OCI-LY7 (cell line): Measurements from ENCODE around the gene MLLT3. TPM values are rescaled to one million over a fixed set of nuclear protein-coding genes. Genes with fewer than 3 reads are reported as not detected.

ENCODE experiments used
- BruUV-seq: library from RNA; stranded (reverse); fragments of 400-500 nt; replicated peaks from 2 replicates; lab custom pipeline; 2021; lab: Mats Ljungman, UMichigan
- CTCF ChIA-PET: fragments of 300-600 bp; sonication (Branson Sonifier 250); formaldehyde crosslinking; loops from one replicate; lab custom pipeline; 2022; ENCODE audit warnings: antibody characterized with exemption; ENCODE audit not compliant: unreplicated experiment; lab: Charles Lee
- POLR2A ChIA-PET: fragments of 300-600 bp; sonication (Branson Sonifier 250); formaldehyde crosslinking; loops from one replicate; lab custom pipeline; 2022; ENCODE audit warnings: antibody characterized with exemption; lab: Charles Lee
- DNase-seq: peaks from one replicate; pipeline ENCODE4 v3.0.0-alpha.2; 2015; ENCODE audit warnings: low spot score
- H2AFZ ChIP-seq: fragments of 200-600 bp; sonication (generic), shearing (Covaris generic); 2 replicates; pipeline ENCODE4 v1.6.1; 2014; ENCODE audit warnings: mild to moderate bottlenecking, antibody characterized with exemption, low read length, moderate library complexity
- H3K27ac ChIP-seq: fragments of 200-600 bp; sonication (generic); 2 replicates; pipeline ENCODE4 v1.5.1; 2014; ENCODE audit warnings: mixed run types, low read depth, mild to moderate bottlenecking, moderate library complexity, low read length, inconsistent platforms; ENCODE audit not compliant: poor library complexity, severe bottlenecking
- H3K36me3 ChIP-seq: fragments of 200-600 bp; sonication (generic); 2 replicates; pipeline ENCODE4 v1.6.1; 2014; ENCODE audit warnings: mild to moderate bottlenecking, antibody characterized with exemption, low read length, moderate library complexity, mixed read lengths; ENCODE audit not compliant: insufficient read depth
- H3K4me1 ChIP-seq: fragments of 200-600 bp; sonication (generic); 2 replicates; pipeline ENCODE4 v1.5.1; 2014; ENCODE audit warnings: mild to moderate bottlenecking, low read length; ENCODE audit not compliant: insufficient read depth, poor library complexity, severe bottlenecking
- H3K4me2 ChIP-seq: fragments of 200-600 bp; sonication (generic); 2 replicates; pipeline ENCODE4 v1.6.1; 2014; ENCODE audit warnings: mild to moderate bottlenecking, low read length
- H3K4me3 ChIP-seq: fragments of 200-600 bp; sonication (generic); 2 replicates; pipeline ENCODE4 v1.5.1; 2014; ENCODE audit warnings: mild to moderate bottlenecking, low read depth, low read length; ENCODE audit not compliant: poor library complexity, severe bottlenecking
- H3K79me2 ChIP-seq: fragments of 200-600 bp; sonication (generic); 2 replicates; pipeline ENCODE4 v1.6.1; 2016; ENCODE audit warnings: low read depth, mild to moderate bottlenecking, low read length, moderate library complexity, mixed read lengths; ENCODE audit not compliant: insufficient read depth
- H3K9me2 ChIP-seq: fragments of 200-600 bp; sonication (generic); 2 replicates; pipeline ENCODE4 v1.6.1; 2016; ENCODE audit warnings: mild to moderate bottlenecking, low read length, mixed read lengths; ENCODE audit not compliant: insufficient read depth
- H3K9me3 ChIP-seq: fragments of 200-600 bp; sonication (generic); 2 replicates; pipeline ENCODE4 v1.6.1; 2014; ENCODE audit warnings: mild to moderate bottlenecking, mixed run types, low read length, mixed read lengths
- H4K20me1 ChIP-seq: fragments of 200-600 bp; sonication (generic); 2 replicates; pipeline ENCODE4 v1.6.1; 2014; ENCODE audit warnings: mild to moderate bottlenecking, antibody characterized with exemption, low read length, moderate library complexity, mixed read lengths; ENCODE audit not compliant: insufficient read depth
- EZH2phosphoT487 ChIP-seq: fragments of 200-600 bp; sonication (generic); IDR thresholded peaks from 2 replicates; pipeline ENCODE4 v1.6.1; 2018; ENCODE audit warnings: low read depth, borderline replicate concordance, mild to moderate bottlenecking, mixed run types, antibody characterized with exemption, low read length, moderate library complexity, mixed read lengths
- intact Hi-C: fragments of 100-400 bp; cut with micrococcal nuclease; formaldehyde crosslinking; loops from one replicate; pipeline ENCODE4 v1.10.0; 2022; ENCODE audit not compliant: unreplicated experiment
- total RNA-seq, 2 experiments: library from RNA; depleted of rRNA in 1 of 2; stranded (reverse); fragments of >200 nt in 1 of 2; shearing (Covaris generic) in 1 of 2; gene quantifications; 2 replicates each; pipeline ENCODE4 v1.2.3, GENCODE V29; 2014 to 2022
- TF ChIP-seq, protein P1 (sequence below): fragments of 200-600 bp; sonication (generic); conservative IDR thresholded peaks from 2 replicates; pipeline ENCODE4 v1.5.1; 2014; ENCODE audit warnings: mild to moderate bottlenecking, antibody characterized with exemption, low read length, moderate library complexity, mixed read lengths

MLLT3 gene
- total RNA-seq, 2 experiments from 2014 or later: 7.1 to 9.9 TPM

GRCh38 chr9:20537294-20537693, 85.0 kb downstream of the MLLT3 start:
- H3K4me3 ChIP-seq: no peak overlapping the region
- no peaks in the 10 kb centered on the region for H3K9me2 ChIP-seq
- no peaks in the 10 kb centered on the region for H3K4me1 ChIP-seq
- H2AFZ ChIP-seq: no peak overlapping the region
- intact Hi-C loops: no loop called here
- no TSS peak for BruUV-seq
- TF ChIP-seq EZH2phosphoT487: no peak
- TF ChIP-seq, protein P1, sequence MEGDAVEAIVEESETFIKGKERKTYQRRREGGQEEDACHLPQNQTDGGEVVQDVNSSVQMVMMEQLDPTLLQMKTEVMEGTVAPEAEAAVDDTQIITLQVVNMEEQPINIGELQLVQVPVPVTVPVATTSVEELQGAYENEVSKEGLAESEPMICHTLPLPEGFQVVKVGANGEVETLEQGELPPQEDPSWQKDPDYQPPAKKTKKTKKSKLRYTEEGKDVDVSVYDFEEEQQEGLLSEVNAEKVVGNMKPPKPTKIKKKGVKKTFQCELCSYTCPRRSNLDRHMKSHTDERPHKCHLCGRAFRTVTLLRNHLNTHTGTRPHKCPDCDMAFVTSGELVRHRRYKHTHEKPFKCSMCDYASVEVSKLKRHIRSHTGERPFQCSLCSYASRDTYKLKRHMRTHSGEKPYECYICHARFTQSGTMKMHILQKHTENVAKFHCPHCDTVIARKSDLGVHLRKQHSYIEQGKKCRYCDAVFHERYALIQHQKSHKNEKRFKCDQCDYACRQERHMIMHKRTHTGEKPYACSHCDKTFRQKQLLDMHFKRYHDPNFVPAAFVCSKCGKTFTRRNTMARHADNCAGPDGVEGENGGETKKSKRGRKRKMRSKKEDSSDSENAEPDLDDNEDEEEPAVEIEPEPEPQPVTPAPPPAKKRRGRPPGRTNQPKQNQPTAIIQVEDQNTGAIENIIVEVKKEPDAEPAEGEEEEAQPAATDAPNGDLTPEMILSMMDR: no peak
- ChIA-PET CTCF (no interaction called here), POLR2A (interaction anchor here (1.2 kb wide), 1 partner anchor 44 kb away, joined by 3 read pairs; no protein-coding TSS in a partner anchor)
- no peak overlapping the region for H3K27ac ChIP-seq
- H3K36me3 ChIP-seq: no peaks in the 10 kb centered on the region
- no peaks in the 10 kb centered on the region for H4K20me1 ChIP-seq
- no peaks in the 10 kb centered on the region for H3K79me2 ChIP-seq
- peaks cover 5% of the 10 kb centered on the region; the same call in 1 of the 2 replicates for H3K9me3 ChIP-seq
- DNase-seq: no peak
- H3K4me2 ChIP-seq: no peak overlapping the region

DNA sequence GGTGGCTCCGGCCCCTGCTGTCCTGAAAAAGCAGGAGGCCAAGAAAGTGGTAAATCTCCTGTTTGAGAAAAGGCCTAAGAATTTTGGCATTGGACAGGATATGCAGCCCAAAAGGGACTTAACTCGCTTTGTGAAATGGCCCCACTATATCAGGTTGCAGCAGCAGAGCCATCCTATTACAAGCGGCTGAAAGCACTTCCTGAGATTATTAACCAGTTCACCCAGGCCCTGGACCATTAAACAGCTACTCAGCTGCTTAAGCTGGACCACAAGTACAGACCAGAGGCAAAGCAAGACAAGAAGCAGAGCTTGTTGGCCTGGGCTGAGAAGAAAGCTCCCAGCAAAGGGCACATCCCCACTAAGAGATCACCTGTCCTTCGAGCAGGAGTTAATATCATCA, 89.7 kb downstream of the MLLT3 start:
- no peaks in the 10 kb centered on the region for H3K4me1 ChIP-seq
- H2AFZ ChIP-seq: no peak overlapping the region
- no peak overlapping the region for H3K4me3 ChIP-seq
- CTCF ChIA-PET: no interaction called here
- no peaks in the 10 kb centered on the region for H3K79me2 ChIP-seq
- no TSS peak for BruUV-seq
- no peaks in the 10 kb centered on the region for H3K9me2 ChIP-seq
- intact Hi-C loops: no loop called here
- no peak for DNase-seq
- no peak overlapping the region for H3K4me2 ChIP-seq
- H4K20me1 ChIP-seq: no peaks in the 10 kb centered on the region
- no peaks in the 10 kb centered on the region for H3K9me3 ChIP-seq
- POLR2A ChIA-PET: no interaction called here
- no peak for TF ChIP-seq EZH2phosphoT487
- TF ChIP-seq, protein P1: no peak
- H3K36me3 ChIP-seq: no peaks in the 10 kb centered on the region
- no peak overlapping the region for H3K27ac ChIP-seq

GRCh38 chr9:20529837-20530236, 92.5 kb downstream of the MLLT3 start:
- Histone ChIP-seq H3K27ac (no peak overlapping the region), H3K4me3 (no peak overlapping the region), H2AFZ (no peak overlapping the region), H4K20me1 (no peaks in the 10 kb centered on the region; the same call in 1 of the 2 replicates), H3K79me2 (no peaks in the 10 kb centered on the region), H3K9me2 (no peaks in the 10 kb centered on the region), H3K9me3 (no peaks in the 10 kb centered on the region), H3K36me3 (no peaks in the 10 kb centered on the region), H3K4me1 (no peaks in the 10 kb centered on the region), H3K4me2 (no peak overlapping the region)
- TF ChIP-seq, protein P1: no peak
- TF ChIP-seq EZH2phosphoT487: no peak
- CTCF ChIA-PET: no interaction called here
- POLR2A ChIA-PET: no interaction called here
- intact Hi-C loops: no loop called here
- DNase-seq: no peak
- no TSS peak for BruUV-seq
